DOHH2 (cell line): Measurements from ENCODE around the gene DAZAP1.

Experiments
- CTCF ChIP-seq: fragments of 200-600 bp; sonication (generic); IDR thresholded peaks from one replicate; pipeline ENCODE4 v1.5.1; 2014; ENCODE audit warnings: antibody characterized with exemption, mild to moderate bottlenecking, low read depth, low read length; ENCODE audit not compliant: poor library complexity, severe bottlenecking
- EZH2phosphoT487 ChIP-seq: fragments of 200-600 bp; sonication (generic); IDR thresholded peaks from 2 replicates; pipeline ENCODE4 v1.6.1; 2017; ENCODE audit warnings: borderline replicate concordance, mild to moderate bottlenecking, antibody characterized with exemption, low read length, moderate library complexity, mixed read lengths

- TF ChIP-seq EZH2phosphoT487 (no peak), CTCF (no peak)
Measured at GRCh38 chr19:1452802-1453524, 45.6 kb downstream of the DAZAP1 start.
